GM21515 (cell line): ENCODE measurements around the gene CCDC39.

Experiments used
- ATAC-seq: cut with Tn5 transposase; IDR thresholded peaks from one replicate; pipeline ENCODE4 v1.9.1; 2021; ENCODE audit not compliant: unreplicated experiment

CCDC39 gene

GRCh38 chr3:180679178-180680096, at the start of gene CCDC39:
Gene CCDC39, minus strand, starts transcription at chr3:180679489. Its CDS starts 109 bp downstream, at chr3:180679380.
- peak; percentile 96 for ATAC-seq

DNA sequence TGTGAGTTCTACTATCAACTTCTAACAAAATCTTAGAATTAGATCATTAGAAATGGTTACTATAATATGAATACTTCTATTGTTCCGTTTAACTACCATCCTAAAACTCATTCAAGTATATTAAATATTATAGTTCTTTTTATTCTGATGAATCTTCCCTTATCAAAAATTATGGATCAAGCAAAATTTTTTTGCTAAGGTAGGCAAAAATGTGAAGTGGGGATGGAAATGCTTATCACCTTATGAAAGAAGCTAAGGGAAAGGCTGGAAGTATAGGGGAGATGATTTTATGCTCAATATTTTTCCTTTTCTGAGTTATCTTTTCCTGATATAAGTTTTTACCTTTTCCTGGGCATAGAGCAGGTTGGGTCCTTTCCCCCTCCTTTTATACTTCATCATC, 40.7 kb upstream of the CCDC39 start:
- ATAC-seq: no peak

- ATAC-seq: no peak
These were observed 28.6 kb upstream of the CCDC39 start for GRCh38 chr3:180707896-180708295.

DNA sequence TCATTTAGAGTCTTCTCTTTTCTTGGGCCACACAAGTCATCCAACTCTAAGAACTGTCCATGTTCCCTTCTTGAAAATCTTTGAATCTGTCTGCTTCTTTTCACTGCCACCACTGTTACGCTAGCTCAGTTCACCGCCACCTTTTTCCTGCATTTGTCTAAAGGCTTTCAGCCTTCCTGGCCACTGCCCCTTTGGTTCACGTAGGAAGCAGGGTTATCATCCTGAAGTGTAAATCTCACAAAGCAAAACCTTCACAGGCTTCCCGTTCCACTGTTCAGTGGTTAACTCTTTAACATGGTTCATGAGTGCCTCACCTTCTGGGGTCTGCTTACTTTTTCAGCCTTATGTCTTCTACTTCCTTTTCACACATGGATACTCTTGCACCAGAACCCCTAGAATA, 26.3 kb upstream of the CCDC39 start:
- ATAC-seq: no peak

DNA sequence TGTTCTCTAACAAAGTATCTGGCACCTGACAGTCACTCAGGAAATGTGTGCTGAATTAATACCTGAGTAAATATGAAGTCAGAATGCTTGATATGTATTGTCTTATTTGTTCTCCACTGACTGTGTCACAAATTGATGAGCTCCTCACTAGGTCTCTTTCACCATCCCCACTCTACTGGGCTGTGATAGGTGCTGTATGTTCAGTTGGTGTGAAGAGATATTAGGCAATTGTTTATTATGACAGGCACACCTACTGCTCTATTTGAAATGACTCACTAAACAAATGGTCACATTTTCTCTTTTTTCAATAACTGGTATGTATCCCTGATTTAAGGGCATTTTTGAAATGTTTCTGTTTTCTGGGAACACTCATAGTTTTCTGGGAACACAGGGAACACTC, 25.2 kb upstream of the CCDC39 start:
- no peak for ATAC-seq

- ATAC-seq: no peak
These were observed 21.7 kb upstream of the CCDC39 start for GRCh38 chr3:180700941-180701340.

DNA sequence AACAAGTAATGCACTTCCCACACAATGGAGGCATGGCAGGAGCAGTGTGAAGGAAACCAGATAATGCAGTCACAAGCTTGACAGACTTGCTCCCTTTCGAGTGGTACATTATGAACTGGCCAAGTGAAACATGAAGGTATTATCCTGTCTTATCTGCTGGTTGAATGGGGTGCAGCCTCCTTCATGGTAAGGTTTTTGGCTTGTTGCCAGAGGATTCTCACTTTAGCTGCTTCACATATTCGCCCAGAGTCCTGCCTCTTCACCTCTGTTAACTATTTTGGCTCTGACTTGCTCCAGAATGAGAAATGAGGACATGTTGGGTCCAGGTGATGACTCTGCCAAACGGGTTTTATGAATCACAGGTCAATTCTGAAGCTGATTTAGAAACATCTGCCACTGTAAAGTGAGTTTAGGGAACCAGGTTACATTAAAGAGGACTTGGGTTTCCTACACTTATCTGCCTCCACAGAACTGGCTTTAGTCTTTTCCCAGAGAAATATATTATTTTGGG, 19.5 kb upstream of the CCDC39 start:
- ATAC-seq: no peak

DNA sequence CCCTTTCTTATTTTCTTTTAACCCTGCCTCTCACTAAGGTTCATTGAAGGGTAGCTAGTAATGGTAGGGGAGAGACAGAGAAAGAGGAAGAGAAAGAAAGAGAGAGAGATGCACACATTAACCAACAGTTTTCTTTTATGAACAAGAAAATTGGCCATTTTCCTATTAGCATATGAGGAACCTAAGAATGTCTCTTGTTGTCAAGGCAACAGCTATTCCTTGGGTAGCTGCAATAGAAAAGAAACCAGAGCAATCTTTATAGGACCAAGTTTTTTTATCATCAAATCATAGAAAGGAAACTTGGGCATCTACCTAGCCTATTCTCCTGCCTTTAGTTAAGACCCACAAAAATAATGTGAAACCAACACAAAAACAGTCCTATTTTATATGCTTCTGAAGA, 15.0 kb upstream of the CCDC39 start:
- ATAC-seq: no peak

DNA sequence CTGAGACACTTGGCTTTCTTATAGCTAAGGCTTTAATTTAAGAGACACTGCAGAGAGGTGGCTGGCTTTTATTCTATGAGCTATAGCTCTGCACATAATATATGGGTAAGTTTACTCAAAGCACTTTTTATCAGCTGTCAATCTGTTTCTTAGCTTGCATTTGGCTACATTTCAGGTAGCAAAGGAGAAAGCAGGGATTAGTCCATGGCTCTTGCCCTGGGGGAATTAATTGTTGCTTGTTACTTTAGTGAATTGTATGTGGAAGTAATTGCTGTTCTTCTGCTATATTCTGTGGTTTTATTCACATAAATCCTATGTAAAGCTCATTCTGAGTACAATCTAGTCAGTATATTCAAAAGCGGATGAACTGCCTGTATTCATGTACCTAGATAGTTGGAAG, 14.4 kb upstream of the CCDC39 start:
- no peak for ATAC-seq

DNA sequence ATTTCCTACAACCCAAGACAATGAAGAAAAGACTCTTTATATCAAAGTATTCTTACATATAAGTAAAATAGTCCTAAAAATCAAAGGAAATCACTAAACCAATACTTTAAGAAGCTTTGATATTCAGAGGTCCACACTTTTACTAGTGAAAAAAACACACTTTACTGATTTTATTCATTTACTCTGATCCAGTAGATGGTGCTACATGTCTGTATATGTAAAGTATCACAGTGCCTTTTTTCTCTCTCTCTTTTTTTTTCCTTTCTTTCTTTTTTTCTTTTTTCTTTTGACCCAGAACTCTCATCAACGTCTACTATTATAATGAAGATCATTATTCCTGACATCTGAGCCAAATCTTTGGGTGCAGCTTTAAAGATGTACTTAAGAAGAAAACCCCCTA, 10.8 kb upstream of the CCDC39 start:
- ATAC-seq: no peak

- ATAC-seq: no peak
These were observed 5.5 kb upstream of the CCDC39 start for GRCh38 chr3:180684807-180685206.

DNA sequence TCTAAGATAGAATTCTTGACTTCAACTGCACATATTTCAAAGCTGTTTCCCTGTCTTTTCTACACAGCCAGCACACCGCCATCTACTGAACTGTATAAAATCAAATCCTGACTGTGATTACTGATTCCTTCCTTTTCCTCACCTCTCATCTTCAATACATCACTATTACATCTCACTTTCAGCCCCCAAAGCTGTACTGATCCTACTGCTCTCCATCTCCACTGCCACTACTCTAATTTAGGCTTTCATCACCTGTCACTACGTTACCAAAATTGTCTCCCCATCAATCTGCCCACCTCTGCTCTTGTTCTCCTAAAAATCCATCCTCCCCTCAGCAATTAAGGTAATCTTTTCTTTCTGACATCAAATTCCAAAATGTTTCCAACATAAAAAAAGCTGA, 4.5 kb upstream of the CCDC39 start:
- ATAC-seq: no peak

GRCh38 chr3:180680097-180680430, 775 bp upstream of the CCDC39 start:
- ATAC-seq: peak; percentile 44

DNA sequence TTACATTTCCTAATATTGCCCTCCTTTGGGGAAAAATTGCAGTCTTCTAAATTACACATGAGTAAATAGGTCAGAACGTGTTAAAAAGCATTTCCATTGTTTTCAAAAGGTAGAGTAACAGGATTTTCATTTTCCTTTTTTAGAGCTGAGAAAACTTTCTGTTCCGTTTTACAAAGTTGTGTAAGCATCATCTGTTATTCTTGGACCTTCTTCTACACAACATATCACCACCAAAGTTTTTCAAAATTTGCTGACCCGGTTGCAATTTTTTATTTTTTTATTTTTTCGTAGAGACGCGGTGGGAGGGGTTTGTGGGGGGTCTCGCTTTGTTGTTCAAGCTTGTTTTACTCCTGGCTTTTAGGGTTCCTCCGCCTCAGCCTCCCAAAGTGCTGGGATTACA, 1.1 kb downstream of the CCDC39 start:
- no peak for ATAC-seq

DNA sequence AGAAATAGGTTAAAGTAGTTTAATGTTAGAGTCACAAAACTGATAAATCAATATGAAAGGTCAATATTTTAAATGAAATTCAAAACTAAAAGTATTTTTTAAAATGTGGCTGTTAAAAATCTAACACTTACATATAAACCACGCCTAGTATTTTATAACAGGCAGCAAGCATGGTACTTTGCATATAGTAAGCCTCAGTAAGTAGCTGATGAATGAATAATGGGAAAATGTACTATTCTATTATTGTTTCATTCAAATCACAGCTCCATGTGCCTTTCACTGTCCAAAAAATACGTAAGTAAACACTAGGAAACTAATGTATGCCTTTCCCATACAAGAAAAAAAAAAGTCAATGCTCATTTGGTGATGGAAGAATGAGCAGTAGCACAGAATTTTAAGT, 17.8 kb downstream of the CCDC39 start:
- no peak for ATAC-seq

- no peak for ATAC-seq
These were observed 22.2 kb downstream of the CCDC39 start for GRCh38 chr3:180657094-180657493.

DNA sequence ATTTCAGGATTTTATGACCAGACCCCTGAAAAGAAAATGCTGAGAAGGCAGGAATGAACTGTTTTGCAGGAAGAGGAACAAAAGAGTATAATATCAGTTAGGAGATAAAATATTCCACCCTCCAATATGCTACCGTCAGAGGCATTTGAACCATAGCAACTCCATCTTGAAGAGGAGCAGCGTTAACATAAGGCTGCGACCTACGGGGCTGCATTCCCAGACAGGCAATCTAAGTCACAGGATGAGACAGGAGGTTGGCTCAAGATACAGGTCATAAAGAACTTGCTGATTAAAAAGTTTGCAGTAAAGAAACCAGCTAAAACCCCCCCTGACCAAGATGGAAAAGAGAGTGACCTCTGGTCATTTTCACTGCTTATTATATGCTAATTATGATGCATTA, 22.9 kb downstream of the CCDC39 start:
- no peak for ATAC-seq

GRCh38 chr3:180646187-180646790, 33.0 kb downstream of the CCDC39 start:
- peak; percentile 55 for ATAC-seq

DNA sequence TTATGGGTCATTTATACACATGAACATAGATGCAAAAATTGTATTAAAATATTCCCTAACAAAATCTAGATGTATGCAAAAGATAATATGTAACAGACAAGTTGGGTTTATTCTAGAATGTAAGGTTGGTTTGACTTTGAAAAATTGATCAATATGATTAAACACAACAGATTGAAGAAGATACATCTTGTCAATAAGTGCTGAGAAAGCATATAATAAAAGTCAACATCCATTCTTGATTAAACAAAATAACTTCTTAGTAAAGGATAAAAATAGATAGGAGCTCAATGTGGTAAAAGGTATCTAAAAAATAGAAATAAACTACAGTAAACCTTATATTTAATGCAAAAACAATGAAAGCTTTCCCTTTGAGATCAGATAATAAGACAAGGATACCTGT, 38.3 kb downstream of the CCDC39 start:
- ATAC-seq: no peak

DNA sequence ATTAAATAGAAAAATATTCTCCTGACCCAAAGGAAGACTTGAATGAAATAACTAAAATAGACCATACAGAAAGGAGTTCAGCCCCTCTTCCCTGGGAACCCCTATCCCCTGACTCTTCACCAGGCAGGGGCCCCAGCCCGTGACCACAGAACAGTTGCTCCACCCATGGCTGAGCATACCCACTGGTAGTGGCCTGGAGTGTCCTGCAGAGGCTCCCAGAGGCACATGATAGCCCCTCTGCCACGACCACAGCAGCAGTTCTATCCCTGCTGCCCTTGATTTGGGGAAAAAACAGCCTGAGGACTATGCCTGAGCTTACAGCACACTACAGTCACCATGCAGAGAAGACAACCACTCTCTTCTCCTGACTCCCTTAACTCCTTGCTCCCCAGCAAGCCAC, 45.6 kb downstream of the CCDC39 start:
- no peak for ATAC-seq

- ATAC-seq: no peak
These were observed 48.0 kb downstream of the CCDC39 start for GRCh38 chr3:180631317-180631716.

DNA sequence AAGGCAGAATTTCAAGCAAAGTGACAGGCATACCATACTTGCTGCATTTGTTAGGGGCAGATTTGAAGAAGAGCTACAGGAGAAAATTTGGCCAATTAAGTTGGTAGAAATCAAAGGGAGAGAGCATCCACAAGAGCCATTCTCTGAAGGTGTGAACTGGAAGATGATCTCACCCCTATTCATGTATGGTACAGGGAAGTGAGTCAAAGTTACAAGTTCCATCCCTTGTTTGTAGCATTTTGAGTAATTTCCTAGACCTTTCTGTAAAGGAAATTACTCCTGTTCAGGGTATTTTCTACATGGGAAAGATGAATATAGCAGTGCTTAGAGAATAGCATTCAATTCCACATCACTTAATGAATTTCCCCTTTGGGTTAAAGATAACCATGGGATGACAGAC, 48.9 kb downstream of the CCDC39 start:
- ATAC-seq: no peak
